HG03135 (cell line): ENCODE data around the gene DLG2.
"Not testable (repeated sequence)": the region's sequence is repeated elsewhere in the genome, so short reads cannot be mapped to it uniquely, and the experiment has no call there.

Source experiments
- ATAC-seq: cut with Tn5 transposase; IDR thresholded peaks from one replicate; pipeline ENCODE4 v1.9.1; 2021; ENCODE audit warnings: mild to moderate bottlenecking, moderate library complexity; ENCODE audit not compliant: unreplicated experiment

Gene DLG2

GRCh38 chr11:84316866-84317555, 1310.1 kb downstream of the DLG2 start:
- no peak for ATAC-seq

DNA sequence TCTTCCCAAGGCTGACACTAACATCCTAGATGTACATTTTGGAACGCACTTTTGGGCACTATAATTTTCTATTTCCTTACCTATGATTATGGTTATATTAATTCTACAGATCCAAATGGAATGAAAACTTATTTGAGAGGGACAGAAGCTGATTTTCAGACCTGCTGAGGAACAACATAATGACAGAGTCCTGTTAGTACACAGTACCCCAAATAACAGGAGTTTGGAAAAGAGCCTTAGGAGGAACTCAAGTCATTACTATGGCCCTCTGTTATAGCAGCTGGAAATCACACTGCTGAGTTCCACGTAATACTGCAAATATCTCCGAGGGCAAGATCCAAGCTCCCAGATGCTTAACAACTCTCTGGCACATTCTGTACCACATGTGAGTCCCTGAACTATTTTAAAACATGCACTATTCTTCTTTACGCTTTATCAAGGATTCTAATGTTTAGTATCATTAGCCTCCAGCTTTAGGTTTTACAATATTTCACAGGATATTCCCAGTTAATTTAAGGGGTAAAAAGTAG, 1313.2 kb downstream of the DLG2 start:
- ATAC-seq = no peak

DNA sequence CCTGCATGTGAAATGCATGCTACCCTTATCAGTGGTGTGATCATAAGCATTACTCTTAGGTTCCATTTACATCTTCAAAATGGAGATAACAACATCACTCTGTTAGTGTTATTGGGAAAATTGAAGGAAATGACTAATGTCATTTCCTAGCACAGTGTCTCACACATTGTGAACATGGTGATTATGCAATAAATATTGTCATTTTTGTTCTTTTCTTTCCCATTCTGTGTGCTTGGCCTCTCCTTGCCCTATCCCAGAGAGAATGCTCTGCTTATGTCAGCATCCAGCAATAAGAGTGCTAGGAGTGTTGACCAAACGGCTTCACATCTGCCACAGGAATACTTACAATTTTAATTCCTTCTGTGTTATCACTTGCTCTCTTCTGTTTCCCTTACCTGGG, 1316.9 kb downstream of the DLG2 start:
- ATAC-seq = no peak

DNA sequence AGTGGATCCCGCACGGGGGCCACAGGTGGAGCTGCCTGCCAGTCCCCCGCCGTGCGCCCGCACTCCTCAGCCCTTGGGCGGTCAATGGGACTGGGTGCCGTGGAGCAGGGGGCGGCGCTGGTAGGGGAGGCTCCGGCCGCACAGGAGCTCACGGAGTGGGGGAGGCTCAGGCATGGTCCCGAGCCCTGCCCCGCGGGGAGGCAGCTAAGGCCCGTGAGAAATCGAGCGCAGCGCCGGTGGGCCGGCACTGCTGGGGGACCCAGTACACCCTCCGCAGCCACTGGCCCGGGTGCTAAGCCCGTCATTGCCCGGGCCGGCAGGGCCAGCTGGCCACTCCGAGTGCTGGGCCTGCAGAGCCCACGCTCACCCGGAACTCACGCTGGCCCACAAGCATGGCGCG, 1318.7 kb downstream of the DLG2 start:
- ATAC-seq = not testable (repeated sequence)

- no peak for ATAC-seq
Observed at GRCh38 chr11:84300092-84300491, 1327.1 kb downstream of the DLG2 start.

DNA sequence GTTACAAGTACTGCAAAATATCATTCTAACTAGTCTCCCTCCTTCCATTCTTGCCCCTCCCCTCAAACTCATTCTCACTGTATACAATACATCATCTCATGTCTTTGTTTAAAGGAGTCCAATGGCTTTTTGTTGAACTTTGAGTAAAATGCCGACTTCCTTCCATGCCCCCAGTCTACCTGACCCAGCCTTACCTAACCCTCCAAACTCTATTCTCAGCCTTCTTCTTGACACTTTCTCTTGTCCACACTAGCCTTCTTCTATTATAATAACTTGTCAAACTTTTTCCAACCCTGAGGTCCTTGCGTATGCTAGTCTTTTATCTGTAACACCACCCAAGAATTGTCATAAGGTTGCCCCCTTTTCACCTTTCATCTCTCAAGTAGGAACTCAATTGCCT, 1329.6 kb downstream of the DLG2 start:
- ATAC-seq = no peak

DNA sequence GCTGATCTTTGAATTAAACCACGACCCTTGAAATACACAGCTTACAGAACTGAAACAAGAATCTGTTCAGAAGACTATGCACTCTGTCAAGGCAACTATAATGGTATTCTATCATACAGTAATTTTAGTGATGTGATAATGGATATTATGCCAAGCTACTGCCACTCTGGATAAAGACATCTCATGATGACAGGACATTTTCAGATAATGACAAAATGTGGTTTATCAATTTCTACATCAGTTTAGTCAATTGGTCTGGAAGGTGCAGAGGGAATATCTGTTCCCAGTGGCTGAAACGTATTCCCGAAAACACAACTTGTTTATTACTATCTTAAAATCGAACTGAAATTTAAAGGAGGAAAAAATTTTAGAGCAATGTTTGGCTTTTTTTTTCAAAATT, 1331.3 kb downstream of the DLG2 start:
- ATAC-seq = no peak

GRCh38 chr11:84292955-84293354, 1334.2 kb downstream of the DLG2 start:
- ATAC-seq = no peak

DNA sequence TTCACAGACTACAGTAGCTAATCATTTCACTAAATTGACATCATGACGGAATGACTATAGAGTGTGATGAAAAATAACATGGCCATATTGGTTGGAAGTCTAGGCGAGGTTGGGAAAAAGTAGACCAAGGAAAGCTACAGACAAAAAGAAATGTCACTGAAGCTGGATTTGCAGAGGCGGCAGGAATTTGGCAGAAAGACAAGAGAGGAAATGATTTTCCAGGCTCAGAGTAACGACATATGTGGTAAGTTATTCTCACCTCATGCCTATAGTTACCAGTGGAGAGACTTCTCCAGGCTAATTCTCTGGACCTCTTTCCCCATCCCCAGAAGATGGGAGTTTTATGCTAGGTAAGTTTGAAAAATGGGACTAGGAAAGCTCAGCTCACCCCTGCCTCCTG, 1335.1 kb downstream of the DLG2 start:
- ATAC-seq = no peak

GRCh38 chr11:84290647-84291046, 1336.5 kb downstream of the DLG2 start:
- no peak for ATAC-seq

DNA sequence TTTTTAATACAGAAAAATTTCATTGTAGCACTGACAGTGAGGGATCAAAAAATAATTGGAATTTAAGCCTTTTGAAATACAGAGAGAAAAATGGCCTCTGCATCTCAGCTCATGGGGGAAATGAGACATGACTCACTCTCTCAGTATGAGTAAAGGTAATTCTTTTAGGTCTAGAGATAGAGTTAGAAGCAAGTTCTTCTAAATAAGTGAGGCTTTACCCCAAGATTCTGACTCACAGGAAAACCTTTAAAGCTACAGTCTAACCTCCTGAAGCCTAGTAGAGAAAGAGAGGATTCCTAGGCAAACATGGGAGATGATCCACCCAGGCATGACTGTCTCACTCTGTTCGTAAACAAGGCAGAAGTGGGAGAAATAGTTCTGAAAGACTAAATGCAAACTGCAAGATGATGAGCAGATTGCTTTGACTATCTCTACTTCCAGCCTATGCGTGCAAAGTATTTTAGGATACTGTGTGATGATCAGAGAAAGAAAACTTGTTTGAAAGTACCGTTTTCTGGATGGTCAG, 1337.7 kb downstream of the DLG2 start:
- peak; percentile 97 for ATAC-seq

DNA sequence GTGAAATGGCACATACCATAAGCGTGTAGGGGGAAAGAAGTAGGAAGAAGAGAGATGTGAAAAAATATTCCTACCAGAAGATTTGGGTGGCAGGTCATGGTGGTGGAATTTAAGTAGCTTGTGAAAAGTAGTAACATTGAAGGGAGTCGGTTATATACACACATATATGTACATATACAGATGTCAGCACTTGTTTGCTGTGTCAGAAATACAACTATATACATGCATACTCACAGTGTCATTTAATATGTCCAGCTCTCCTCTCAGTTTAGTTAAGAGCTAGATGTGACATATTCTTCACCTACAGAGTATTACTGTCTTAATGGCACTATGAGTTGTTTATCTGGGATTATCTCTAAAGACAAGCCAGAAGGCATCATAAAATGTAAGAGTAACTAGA, 1353.6 kb downstream of the DLG2 start:
- ATAC-seq = no peak

DNA sequence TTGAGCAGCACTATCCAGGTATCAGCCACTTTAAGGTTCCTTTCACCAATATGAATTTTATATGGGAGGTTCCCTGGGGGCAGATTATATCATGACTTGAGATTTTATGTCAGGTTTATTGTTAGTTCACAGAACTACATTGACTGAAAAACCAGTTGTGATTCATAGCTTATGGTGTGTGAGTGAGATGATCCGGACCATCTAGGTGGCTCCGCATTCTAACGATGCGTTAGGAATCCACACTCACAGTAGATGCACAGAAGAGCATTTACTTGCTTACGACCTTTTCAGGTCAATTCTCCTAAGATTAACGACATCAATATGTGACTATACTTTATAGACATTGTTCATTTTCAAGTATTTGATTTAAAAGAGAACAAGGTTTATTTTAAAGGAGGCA, 1356.7 kb downstream of the DLG2 start:
- ATAC-seq = no peak

DNA sequence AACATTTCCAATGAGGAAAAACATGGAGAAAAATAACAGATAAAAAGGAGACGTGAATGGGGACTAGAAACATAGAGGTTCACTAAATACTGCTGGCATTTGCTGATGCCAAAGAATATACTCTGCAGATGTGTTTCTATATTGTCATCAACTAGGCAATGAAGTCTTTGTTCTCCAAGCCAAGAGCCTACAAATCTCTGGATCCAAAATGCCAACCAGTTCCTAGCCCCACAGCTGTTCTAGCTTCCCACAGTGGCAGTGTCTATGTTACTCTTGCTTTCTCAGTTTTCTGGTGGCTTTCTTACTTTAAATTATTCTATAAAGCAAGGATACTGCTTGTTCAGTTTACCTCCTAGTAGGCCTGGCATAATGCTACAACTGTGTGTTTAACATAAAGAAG, 1363.1 kb downstream of the DLG2 start:
- ATAC-seq = no peak

- no peak for ATAC-seq
Observed at GRCh38 chr11:84261707-84262106, 1365.4 kb downstream of the DLG2 start.

- no peak for ATAC-seq
Observed at GRCh38 chr11:84260862-84261261, 1366.3 kb downstream of the DLG2 start.

- no peak for ATAC-seq
Observed at GRCh38 chr11:84256618-84257017, 1370.5 kb downstream of the DLG2 start.

DNA sequence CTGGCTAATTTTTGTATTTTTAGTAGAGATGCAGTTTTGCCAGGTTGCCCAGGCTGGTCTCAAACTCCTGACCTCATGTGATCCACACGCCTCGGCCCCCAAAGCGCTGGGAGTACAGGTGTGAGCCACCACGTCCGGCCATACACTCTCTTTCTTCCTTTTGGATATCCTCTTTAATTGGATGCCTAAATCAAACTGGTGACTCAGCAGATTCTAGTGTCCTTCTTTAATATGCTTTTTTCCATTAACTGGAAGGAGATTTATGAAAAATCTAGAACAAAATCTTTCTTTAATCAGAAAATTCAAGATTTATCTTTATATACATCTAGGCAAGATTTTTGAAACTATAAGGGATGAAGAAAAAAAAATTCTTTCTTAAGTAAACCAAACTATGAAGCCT, 1371.7 kb downstream of the DLG2 start:
- ATAC-seq = no peak

- ATAC-seq = no peak
Observed at GRCh38 chr11:84250834-84251613, 1376.1 kb downstream of the DLG2 start.

GRCh38 chr11:84249344-84250135, 1377.6 kb downstream of the DLG2 start:
- peak; percentile 64 for ATAC-seq

GRCh38 chr11:84247926-84248325, 1379.2 kb downstream of the DLG2 start:
- no peak for ATAC-seq
